ENCODE results near the gene UST.

The UST gene

DNA sequence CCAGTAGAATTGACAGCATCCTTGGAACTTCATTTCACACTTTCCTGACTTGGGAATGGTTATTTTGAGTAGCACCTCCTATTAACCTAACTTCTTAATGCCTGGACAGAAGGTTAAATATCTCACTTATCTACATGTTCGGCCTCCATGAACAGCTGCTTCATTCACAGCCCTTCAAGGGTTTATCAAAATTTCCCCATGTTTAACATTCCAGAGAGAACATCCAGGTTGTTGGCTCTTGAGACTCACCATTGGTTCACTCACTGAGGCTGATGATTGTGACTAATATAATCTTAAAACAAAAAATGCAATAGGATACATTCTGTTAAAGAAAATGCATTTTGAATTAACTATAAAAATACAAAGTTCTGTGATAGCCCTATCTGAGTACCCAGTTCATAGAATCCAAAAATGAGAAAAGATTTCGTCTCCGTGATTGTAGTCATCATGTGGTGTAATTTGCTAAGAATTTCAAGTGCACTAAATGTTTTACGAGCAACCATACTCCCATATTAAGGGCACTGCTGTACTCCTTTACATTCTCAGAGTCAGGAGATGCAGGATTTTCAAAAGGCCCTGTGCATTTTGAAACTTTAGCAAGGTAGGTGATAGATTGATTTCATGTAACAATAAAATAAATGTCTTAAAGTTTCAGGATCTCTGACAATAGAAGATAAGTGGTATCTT, 310.1 kb downstream of the UST start:
- no peak for DNase-seq

- no peak for DNase-seq
These were observed 310.6 kb downstream of the UST start for GRCh38 chr6:149057464-149057840.

- DNase-seq = no peak
These were observed 312.7 kb downstream of the UST start for GRCh38 chr6:149059557-149059956.

GRCh38 chr6:149060300-149060984, 313.6 kb downstream of the UST start:
- no peak for DNase-seq

- DNase-seq = no peak
These were observed 314.3 kb downstream of the UST start for GRCh38 chr6:149060985-149061760.

- no peak for DNase-seq
These were observed 315.1 kb downstream of the UST start for GRCh38 chr6:149061930-149062329.

DNA sequence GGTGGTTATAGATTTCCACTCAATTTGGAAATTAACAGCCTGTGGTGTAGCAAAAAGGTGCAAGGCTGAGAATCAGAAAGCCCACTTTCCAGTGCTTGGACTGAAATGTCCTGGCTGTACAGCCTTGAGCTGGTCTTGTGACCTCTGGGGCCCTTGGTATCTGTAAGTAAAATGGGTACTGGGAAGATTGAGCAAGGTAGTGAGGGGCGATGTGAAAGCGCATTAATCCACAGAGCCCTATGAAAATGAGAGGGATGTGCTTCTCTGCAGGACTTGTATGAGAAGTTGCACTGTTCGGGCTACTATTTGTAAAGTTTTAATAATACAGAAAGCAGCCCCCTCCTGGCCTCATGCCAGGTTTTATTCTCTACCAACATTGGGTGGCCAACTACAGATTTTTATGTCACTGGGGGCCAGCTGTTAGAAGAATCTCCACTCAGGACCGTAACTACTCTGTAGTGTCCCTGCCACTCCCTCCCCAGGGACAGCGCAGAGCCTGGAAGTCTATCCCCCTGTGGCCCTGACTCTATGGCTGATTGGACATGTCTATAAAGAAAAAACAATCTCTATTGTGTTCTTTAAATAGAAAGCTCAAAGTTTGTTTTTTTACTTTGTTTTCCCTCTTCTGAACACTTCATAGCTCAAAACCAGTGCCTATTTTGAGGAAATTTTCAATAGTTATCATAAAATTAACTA, 316.0 kb downstream of the UST start:
- no peak for DNase-seq

GRCh38 chr6:149063468-149063867, 316.6 kb downstream of the UST start:
- no peak for DNase-seq

- DNase-seq = no peak
These were observed 317.3 kb downstream of the UST start for GRCh38 chr6:149064001-149064659.

GRCh38 chr6:149064660-149065015, 317.8 kb downstream of the UST start:
- DNase-seq = peak in 1 of 58 donors; percentile 7

DNA sequence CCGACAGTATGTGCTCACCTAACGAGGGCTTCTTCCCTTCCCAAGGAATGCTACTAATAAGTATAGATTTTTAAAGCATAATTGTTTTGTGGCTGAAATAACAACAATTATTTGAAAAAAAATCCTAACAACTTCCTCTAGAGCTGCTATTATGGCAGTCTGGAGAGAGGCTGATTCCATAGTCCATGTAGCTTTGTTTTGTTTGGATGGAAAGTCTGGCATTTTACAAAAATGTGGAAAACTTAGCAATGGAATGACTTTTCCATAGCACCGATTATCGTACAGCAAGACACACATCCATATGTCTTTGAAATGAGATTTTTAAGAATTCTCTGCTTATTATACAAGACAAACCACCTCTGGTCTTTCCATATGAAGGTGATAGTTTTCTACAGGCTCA, 318.3 kb downstream of the UST start:
- DNase-seq = no peak

DNA sequence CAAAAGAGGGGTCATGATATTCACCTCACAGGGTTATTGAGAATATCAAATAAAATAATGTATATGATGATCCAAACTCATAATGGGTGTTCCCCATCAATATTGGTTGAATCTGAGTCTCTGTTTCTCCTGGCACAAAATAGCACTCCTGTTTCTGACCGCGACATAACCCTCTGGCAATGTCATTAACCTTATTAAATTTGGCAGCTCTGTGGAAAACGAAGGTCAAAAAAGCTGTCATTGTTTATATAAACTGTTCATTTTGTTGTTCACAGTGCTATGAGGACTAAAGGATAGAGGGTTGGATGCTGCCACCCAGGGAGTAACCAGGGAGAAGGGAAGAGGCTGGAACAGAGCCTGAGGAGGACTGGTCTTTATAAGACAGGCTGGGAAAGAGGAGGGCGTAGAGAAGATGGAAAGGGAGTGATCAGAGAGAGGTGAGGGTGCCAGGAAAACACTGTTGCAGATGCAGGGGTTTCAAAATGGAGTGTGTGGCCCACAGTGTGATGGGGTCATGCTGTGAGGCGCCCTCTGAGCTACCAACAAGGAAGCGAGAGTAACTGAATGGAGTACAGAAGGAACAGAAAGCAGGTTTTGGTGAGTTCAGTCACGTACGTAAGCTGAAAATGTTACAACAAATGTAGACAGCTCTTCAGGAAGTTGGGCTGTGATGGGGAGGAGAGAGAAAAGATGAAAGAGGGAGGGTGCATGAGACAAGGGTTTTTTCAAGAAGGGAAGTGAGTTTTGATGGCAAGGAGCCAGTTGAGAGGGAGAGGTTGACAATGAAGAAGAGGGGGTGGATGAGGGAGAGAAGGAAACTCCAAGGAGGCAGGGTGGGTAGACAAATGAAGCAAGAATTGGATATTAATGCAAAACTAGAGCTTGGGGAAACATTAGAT, 319.1 kb downstream of the UST start:
- DNase-seq = peak in 17 of 58 donors; percentile 6 to 68 (median 26)

DNA sequence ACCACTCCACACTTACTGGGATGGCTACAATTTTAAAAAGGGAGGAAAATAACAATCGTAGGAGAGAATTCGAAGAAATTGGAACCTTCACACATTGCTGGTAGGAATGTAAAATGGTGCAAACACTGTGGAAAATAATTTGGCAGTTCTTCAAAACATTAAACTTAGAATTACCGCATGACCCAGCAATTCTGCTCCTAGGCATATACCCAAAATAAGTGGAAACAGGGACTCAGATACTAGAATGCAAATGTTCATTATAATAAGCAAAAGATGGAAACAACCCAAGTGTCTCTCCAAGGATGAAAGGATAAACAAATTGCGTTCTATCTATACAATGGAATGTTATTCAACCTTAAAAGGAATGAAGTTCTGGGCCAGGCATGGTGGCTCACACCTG, 325.2 kb downstream of the UST start:
- DNase-seq = no peak

GRCh38 chr6:149074832-149075258, 328.0 kb downstream of the UST start:
- no peak for DNase-seq

DNA sequence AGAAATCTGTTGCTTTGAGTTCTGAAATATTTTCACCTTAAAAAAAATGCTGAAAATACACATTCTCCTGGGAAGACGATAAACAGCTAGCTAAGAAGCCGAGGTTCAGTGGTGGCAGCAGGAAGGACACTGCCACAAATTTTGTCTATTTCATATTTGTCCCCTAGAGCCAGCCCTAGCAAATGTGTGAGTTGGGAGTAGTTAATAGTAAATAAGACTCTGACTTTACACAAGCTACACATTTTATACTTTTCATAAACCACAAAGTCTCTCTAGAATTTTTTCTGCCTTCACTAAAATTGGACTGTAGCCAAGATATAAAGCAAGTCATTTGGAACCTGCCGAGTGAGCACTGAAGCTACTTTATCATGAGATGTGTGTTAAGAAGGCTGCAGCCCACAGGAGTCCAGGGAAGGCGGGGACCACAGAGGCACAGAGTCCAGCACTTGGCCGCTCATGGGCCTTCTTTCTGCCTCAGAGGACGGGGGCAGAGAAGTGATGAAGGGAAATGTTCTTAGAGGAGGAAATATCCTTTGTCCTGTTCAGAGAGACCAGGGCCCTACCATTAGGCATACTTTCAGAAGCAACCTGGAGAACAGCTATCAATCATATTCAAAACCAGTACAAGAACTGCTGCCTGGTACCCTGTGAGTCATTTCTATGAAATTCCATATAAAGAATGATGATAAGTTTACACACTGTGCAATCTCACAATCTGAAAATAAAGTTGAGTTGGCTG, 329.0 kb downstream of the UST start:
- no peak for DNase-seq

GRCh38 chr6:149076355-149076734, 329.5 kb downstream of the UST start:
- DNase-seq = no peak

GRCh38 chr6:149077208-149077607, 330.4 kb downstream of the UST start:
- DNase-seq = no peak

DNA sequence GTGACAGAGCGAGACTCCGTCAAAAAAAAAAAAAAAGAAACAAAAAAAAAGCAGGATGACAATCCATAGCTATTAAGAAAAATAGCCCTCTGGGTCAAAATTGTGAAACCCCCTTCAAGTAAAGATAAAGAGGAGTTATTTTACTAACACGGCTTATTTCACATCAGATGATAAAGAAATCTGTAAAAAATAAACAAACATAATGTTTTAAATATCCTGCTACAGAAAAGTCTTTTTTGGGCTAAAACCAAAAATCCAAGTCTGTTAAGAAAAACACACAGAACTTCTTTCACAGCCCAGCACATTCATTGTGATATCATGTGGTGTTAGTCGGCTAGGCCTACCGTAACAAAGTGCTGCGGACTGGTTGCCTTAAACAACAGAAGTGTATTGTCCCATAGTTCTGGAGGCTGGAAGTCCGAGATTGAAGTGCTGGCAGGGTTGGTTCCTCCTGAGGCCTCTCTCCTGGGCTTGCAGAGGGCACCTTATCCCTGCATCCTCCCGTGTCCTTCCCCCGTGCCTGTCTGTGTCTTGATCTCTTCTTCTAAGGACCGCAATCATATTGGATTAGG, 331.5 kb downstream of the UST start:
- no peak for DNase-seq

DNA sequence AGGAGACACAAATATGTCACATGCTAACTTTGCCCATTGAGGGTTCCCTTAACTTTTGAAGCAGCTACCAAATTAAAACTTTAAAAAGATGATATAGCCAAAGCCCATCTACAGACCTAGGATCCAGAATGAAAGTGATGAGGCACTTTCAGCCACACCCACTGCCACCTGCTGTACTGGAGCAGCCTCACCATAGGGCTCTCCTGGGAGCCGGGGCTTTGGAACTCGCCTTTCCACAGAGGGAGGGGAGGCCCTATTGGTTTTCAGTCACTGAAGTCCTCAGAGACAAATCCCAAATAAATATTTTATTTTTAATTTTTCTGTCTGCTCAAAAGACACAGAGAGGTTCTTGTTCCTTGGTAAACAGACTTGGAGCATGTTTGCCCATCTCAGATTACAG, 332.6 kb downstream of the UST start:
- no peak for DNase-seq

Data from anterior cingulate cortex (tissue), 58 donors.